ENCODE measurements around the gene STIM1.

STIM1 gene

GRCh38 chr11:3925513-3925912 is 70.0 kb downstream of the STIM1 start:
- DNase-seq, result no peak

GRCh38 chr11:3926458-3927095 is 71.1 kb downstream of the STIM1 start:
- DNase-seq, result no peak

- DNase-seq, result no peak
Observed at GRCh38 chr11:3927129-3927796, 71.8 kb downstream of the STIM1 start.

GRCh38 chr11:3929232-3929631 is 73.8 kb downstream of the STIM1 start:
- no peak for DNase-seq

- DNase-seq, result no peak
Observed at GRCh38 chr11:3929649-3930048, 74.2 kb downstream of the STIM1 start.

- no peak for DNase-seq
Observed at GRCh38 chr11:3932698-3933097, 77.2 kb downstream of the STIM1 start.

GRCh38 chr11:3933165-3933628 is 77.7 kb downstream of the STIM1 start:
- no peak for DNase-seq

- no peak for DNase-seq
Observed at GRCh38 chr11:3934658-3935057, 79.2 kb downstream of the STIM1 start.

- DNase-seq, result no peak
Observed at GRCh38 chr11:3936517-3936916, 81.1 kb downstream of the STIM1 start.

- DNase-seq, result no peak
Observed at GRCh38 chr11:3939211-3939610, 83.7 kb downstream of the STIM1 start.

- DNase-seq, result no peak
Observed at GRCh38 chr11:3939651-3940190, 84.3 kb downstream of the STIM1 start.

GRCh38 chr11:3942160-3942955 is 86.9 kb downstream of the STIM1 start:
- DNase-seq, result peak; percentile 50

- DNase-seq, result no peak
Observed at GRCh38 chr11:3942956-3943497, 87.6 kb downstream of the STIM1 start.

GRCh38 chr11:3944198-3944597 is 88.7 kb downstream of the STIM1 start:
- DNase-seq, result no peak

- DNase-seq, result no peak
Observed at GRCh38 chr11:3946455-3947017, 91.1 kb downstream of the STIM1 start.

- DNase-seq, result peak; percentile 81
Observed at GRCh38 chr11:3947061-3947460, 91.6 kb downstream of the STIM1 start.

GRCh38 chr11:3949125-3949524 is 93.7 kb downstream of the STIM1 start:
- DNase-seq, result peak; percentile 47

- DNase-seq, result peak; percentile 41
Observed at GRCh38 chr11:3950996-3951660, 95.7 kb downstream of the STIM1 start.

GRCh38 chr11:3952715-3953114 is 97.3 kb downstream of the STIM1 start:
- DNase-seq, result no peak

GRCh38 chr11:3953327-3953726 is 97.9 kb downstream of the STIM1 start:
- DNase-seq, result no peak

- DNase-seq, result no peak
Observed at GRCh38 chr11:3954448-3955298, 99.2 kb downstream of the STIM1 start.
